NK-92 (cell line): ENCODE results near the gene HNRNPH2.

Source experiments
- DNase-seq: peaks from one replicate; lab custom pipeline; 2025; ENCODE audit not compliant: unreplicated experiment; lab: John Stamatoyannopoulos, UW

The HNRNPH2 gene, protein sequence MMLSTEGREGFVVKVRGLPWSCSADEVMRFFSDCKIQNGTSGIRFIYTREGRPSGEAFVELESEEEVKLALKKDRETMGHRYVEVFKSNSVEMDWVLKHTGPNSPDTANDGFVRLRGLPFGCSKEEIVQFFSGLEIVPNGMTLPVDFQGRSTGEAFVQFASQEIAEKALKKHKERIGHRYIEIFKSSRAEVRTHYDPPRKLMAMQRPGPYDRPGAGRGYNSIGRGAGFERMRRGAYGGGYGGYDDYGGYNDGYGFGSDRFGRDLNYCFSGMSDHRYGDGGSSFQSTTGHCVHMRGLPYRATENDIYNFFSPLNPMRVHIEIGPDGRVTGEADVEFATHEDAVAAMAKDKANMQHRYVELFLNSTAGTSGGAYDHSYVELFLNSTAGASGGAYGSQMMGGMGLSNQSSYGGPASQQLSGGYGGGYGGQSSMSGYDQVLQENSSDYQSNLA

DNA sequence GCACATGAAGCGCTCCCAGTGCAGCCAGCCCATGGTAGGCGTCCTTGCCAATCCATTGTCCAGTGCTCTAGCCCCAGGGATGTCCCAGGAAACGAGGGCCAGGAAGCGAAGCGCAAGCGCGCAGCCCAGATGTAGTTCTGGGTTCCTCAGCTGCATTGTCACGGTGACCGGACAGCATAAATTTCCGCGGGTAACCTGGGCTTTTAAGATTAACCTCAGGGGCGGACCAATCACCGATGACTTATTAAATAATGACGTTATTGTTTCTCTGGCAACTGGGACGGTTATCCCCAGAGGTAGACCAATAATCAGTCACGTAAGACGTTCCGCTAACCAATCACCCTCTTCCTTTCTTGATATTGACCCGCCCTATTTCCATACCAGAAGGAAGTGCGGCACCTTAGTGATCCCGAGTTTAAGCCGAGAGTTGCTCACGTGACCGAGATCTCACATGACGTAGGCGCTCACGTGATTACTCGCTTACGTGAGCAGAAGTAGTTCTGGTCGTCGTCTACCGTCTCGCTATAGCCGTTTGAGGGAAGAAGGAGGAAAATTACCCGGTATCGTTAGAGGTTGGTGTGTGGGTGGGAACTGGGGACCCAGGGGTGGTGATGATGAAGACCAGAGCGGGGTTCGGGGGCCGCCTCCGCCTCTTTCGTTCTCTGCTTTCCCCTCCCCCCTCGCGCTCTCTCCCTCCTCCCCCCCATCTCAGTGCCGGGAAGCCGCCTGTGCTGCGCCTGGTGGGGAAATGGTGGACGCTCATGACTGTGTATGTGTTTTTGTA lies at the start of gene HNRNPH2, which contains the start of gene GLA:
Gene HNRNPH2 (plus strand): TSS at position 475 of the 784 bp plus-strand sequence. CDS start 3,767 bp downstream, outside the sequence.
Gene GLA (minus strand): TSS at position 178 of the 784 bp plus-strand sequence. CDS start 22 bp downstream, at position 156.
- DNase-seq: peak; percentile 67

DNA sequence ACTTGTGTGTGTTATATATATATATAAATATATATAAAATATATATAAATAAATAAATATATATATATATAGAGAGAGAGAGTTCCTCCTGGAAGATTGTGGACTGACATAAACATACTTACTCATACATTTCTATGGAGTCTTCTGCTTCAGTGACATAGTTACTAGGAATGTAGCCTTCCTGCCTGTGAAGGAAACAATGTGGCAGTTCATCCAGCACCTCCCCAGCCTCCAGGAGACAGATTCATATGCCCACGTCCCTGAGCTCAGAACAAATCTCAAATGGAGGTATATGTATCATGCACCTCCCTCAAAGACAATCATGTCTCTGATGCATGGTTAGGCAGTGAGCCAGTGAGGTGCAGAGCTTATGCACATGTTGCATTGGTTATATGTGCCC lies 48.1 kb upstream of the HNRNPH2 start:
- no peak for DNase-seq

DNA sequence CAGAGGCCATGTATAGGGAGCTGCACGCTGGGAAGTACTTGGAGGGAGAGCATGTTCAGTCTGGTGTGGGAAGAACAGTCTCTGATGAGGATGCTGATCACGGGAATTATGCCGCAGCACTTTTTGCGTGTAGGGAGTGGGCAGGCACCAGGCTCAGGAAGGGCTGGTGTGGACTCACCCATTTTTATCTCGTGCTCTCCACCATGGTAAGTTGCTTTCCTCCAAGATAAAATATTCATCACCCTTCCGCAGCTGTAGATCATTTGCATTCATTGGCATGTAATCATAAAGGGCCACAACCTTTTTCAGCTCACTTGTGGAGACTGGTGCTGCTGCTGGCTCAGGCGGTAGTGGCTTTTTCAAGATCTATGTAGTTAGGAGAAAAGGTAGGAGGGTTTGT lies 47.6 kb upstream of the HNRNPH2 start:
- no peak for DNase-seq

DNA sequence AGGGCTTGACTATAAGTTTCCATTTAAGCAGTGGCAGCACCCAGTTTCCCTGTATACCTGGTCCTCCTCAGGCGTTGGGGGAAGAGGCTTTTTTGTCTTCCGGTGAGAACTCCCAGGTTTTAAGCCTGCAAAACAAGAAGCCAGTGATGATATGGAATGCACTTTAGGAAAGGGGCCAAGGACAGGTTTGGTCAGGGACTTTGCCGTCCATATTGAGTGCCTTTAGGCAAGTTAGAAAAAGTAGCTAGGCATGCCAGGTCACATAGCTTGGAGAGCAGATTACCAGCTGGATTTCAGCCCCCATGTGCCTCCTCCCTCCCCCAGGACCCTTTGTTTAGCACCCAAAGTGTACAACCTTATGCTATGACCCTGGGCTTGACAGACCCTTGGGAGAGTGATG lies 45.9 kb upstream of the HNRNPH2 start:
- no peak for DNase-seq

DNA sequence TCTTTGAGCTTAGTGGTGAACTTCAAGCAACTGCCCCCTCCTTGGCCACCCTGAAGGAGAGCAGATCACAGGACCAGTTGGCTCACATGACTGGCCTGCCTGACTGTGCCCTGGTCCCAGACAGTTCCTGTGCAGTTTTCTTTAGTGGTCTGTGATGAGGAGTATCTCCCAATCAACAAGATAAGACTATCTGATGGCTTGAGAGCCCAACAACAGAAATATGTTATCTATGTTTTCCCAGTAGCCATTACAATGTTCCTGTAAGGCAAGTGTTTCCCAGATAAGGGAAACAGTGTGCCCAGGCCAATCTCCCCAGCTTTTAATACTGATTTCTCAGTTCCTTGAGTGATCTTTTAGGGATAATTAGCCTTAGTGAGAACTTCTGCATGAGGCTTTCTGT lies 45.3 kb upstream of the HNRNPH2 start:
- no peak for DNase-seq

DNA sequence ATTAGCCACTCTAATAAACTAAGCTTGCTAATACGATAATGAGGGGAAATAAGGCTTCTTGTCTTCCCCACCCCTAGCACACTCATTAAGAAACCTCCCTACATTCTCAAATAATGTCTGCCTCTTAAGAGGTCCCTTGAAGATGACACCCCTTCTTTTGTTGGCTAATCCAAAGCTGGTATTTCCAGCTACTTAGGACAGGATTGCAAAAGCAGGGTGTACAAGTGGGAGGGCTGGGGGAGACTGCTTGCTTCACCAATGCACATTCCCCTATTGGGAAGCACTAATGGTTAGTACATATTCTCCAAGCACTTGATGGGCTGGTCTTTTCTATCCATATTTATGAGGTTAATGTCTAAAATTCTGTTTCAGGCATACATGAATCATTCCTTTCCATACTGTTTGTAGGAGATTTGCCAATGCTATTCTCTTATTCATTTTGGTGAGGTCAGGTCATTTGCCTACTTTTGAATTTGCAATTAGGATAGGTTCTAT lies 42.7 kb upstream of the HNRNPH2 start:
- no peak for DNase-seq

DNA sequence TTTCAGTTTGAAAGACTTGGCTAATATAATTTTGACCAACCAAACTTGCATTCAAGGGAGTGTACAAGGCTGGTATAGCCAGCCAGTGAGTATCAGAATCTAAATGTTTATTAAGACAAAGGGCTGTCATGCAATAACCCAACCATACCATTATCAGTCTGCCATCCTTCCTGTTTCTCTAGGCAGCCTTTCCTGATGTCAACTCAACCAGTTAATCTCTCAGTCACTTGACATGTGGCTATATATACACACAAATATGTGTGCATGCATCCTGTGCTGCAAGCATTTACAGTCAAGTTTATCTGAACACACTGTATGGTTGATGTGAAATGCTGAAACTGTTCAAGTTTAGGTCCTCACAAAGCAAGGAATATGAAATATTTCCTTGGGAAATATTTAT lies 39.2 kb upstream of the HNRNPH2 start:
- DNase-seq: no peak

DNA sequence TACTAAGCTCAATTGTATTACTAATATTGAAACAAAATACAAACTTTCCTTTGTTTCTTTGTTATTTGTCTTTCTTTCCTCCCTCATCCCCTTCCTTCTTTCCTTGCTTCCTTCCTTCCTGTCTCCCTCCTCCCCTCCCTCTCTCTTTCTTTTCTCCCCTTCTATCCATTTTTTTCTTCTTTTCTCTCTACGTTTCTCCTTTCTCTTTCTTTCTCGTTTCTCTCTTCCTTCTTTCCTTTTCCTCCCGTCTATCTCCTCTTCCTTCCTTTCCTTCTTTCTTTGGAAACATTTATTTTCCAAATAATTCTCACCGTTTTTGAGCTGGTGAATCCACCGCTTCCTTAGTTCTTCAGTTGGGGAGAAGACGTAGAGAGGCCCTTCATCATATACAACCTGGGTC lies 38.3 kb upstream of the HNRNPH2 start:
- no peak for DNase-seq

DNA sequence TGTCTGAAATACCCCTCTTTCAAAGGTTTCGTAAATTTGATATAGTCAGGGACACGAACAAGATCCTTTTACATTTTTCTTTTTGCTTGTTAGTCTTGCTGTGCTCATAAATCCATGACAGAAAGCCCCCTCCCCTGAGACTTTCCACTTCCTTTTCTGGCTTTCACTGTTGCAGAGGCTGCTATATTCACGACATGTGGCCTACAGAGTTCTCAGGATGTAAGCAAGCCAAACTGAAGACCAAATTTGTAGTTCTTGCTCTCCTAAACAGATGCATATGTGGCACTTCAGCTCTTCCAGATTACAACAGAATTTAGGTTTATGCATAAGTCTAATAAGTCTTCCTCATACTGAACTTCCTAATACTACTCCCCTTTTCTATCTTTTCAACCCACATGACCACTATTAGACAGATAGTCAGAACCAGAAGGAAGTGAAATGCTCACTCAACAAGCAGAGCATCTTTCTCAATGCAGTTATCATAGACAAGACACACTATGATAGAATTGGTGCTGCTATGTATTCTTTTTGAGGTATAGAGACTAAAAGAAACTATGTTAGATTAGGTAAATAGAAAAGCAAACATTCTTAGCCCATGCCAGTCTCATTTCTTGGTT lies 37.0 kb upstream of the HNRNPH2 start:
- DNase-seq: no peak

DNA sequence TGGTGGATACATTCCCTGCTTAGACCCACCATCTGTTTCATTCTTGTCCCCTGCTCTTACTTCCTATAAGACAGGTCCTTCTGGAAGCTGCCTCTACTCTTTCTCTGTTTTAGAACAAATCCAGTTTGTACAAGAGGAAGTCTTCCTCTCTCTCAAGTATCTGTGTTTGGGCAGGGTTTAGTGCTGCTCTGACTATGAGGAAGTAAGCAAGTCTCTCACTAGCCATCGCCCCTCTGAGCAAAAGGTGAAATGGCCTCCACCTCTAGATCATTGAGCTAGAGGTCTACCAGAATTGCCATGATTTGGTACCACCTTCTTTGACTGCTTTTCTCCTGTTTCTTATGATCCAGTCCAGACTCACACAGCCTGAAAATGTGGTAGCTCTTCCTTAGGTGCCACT lies 30.5 kb upstream of the HNRNPH2 start:
- no peak for DNase-seq

DNA sequence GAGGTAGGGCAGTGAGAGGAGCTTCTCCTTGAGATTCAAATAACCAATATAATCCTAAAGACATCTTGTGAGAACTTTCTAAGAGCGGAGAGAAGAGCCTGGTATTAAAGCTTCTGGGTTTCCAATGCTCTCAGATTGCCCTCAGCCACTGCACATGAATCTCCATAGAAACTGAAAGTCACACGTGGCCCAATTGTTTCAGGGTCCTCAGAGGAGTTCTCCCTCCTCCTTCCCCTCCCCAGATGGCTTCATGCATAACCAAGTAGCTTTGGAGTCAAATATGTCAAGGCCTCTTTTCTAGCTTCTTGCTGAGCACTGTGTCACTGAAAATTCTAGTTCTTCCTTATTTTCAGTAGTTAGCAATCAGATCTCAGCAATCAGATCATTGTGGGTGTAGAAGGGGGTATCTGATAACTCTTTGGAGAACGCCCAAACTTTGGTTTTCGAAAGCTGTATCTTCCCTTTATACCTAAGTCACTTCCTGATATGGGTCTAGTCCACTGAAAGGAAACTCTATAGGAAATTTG lies 24.3 kb upstream of the HNRNPH2 start:
- no peak for DNase-seq

DNA sequence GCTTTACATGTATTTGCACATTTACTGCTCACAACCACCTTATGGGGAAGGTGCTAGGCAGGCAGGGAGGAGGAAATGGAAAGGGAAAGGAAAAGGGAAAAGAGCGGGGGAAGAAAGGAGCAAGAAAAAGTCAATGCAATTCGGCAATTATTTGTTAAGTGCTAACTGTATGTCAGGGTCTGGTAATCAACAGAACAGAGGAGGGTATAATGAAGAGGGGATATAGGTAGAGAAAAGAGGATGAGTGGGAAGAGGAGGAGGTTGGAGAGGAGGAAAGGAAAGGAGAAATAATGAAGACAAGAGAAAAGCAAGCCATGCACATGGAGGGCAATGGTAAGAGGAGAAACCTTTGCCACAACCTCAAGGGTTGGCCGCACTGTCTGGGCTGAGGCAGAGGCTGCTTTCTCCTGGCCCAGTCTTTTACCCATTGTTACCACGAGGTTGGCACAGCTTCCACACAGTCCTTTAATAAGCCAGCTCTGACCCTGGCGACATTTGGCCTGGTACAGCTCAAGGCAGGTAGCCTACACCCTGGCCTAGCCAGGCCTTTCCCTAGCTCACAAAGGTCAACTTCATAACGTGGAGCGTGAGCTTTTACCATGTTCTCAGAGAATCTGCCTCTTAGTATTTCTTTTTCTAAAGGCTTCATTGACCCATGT lies 22.9 kb upstream of the HNRNPH2 start:
- no peak for DNase-seq

DNA sequence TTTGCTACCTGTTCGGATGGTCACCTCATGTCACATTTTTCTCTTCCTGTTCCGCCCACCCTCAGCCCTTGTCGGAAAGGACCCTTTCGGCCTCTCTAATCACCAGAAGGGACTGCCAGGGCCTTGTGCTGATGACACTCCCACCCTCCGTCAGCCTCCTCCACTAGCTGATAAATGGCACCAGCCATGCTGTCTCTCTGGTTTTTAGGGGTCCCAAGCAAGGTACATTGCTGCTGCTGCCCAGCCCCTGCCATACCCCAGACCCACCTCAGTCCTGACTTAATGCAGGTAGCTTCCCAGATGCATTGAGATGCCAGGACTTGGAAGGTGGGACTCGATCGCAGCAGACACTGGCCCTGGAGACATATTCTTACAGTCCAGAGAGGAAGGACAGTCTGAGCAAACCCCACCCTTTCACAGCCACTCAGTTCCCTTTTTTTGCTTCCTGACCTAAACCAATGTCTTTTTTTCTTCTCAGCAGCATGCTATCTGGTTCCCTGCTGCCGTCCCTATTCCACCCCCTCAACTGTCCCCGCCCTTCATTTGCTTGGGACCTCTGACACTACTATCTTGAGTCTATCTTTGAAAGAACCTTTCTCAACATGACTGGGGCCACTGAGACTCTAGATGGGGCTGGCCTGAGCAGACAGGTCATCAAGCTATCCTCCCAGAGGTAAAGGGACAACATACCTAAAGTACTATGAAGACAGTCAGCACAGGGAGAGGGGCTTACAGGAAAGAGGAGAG lies 22.1 kb upstream of the HNRNPH2 start, which contains the start of gene BTK:
Gene BTK (minus strand): TSS at position 397 of the 747 bp plus-strand sequence. CDS start 10,907 bp downstream, outside the sequence.
- no peak for DNase-seq

DNA sequence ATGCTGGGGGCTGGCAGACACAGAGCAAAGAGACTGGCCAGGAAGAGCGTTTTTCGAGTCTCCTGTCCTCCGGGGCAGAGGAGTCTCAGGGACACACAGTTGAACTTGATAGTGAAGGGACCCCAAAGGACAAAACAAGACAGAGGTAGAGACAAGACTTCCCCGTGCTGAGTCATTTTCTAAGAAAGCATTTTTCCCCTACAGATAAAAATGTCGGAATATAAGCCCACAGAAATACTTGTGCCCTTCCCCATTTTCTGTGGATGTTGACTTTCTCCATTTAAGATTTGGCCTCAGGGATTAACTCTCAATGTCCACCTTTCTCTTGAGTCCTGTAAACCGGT lies 21.5 kb upstream of the HNRNPH2 start:
- DNase-seq: no peak

DNA sequence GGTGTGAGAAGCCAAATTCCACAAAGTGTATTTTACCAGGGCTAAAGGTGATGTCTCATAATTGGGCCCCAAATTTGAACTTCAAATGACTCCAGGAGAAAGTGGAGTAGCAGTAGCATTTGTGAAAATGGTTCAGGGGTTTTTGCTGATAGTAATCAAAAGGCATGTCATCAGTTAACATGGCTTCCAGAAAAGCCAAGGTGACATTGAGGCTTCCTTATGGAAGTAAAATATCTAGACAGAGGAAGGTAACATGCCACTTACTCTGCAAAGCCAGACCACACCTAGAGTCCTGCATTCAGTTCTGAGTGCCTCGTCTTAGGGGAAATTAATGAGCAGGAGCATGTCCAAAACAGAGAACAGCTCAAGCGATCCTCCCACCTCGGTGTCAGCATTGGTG lies 19.4 kb upstream of the HNRNPH2 start:
- DNase-seq: no peak

DNA sequence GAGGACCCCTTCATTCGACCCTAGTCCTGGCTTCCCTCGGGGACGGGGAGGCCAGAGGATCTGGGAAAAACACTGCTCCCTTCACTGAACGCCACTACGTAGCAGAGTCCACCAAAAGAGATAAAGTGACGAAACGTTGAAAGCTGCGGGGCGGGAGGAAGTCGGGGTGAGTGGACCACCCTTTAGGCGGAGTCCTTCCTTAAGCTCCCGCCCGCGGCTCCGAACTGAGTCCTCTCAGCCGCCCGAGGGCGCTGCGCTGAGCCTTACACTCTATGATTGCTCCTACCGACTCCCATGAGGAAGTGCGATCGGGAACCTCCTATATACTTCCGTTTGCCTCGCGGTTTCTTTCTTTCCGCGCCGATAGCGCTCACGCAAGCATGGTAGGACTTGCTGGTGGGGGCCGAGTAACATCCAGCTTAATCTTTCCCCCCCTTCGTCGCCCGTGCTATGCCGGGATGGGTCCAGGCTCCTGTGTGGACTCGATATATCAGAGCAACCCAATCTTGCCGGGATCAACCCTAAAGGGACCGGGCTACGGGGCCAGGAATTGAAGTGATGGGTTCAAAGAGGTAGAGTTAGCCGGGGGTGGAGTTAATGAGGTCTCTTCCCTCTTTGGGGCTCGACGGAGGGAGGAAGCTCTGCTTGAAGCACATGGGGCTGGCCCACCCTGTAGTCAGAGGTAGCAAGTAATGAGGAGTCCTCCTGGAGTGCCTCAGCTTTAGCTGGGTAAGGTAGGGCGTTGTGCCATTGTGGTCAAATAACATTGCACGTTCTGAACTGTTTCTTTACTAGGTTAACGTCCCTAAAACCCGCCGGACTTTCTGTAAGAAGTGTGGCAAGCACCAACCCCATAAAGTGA lies 17.1 kb upstream of the HNRNPH2 start, which contains the start of gene RPL36A:
Gene RPL36A (plus strand): TSS at position 348 of the 862 bp plus-strand sequence. CDS start 33 bp downstream, at position 381.
- peak; percentile 1 for DNase-seq

DNA sequence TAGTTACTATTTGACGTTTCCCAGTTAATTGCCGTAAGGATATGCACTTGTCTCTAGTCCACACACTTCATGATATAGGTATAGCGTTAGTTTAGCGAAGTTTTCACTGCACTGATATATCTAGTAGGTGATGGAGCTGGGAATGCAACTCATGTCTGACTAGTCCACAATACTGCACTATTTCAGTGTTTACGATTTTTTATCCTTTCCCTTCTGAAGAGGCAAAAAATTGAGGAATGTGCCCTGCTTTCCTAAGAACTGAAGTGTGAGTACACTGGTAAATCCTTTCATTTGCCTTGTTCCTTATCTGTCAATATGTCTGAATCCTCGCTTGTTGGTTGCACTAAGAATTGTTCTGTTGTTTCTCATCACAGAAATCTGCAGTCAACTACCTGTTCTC lies 16.2 kb upstream of the HNRNPH2 start:
- DNase-seq: no peak

DNA sequence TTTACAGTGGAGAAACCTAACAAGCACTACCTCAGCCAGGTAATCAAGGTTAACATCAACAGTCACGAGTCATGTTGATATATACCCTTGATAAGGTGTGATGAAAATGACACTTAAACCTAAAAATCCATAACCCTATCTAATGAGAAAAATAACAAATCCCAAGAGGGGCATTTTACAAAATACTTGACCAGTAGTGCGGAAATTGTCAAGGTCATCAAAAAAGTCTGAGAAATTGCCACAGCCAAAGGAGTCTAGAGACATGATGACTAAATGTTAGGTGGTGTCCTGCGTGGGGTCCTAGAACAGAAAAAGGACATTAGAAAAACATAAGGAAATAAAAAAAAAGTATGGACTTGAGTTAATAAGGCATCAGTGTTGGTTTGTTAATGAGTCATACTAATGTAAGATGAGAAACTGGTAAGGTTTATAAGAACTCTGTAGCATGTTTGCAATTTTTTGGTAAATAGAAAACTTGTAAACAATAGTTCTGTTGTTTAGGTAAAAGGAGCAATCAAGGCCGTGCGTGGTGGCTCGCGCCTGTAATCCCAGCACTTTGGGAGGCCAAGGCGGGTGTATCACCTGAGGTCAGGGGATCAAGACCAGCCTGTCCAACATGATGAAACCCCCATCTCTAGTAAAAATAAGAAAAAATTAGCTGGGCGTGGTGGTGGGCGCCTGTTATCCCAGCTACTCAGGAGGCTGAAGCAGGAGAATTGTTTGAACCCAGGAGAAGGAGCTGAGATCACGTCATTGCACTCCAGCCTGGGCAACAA lies 14.3 kb upstream of the HNRNPH2 start:
- DNase-seq: no peak
